Lower lobe of right lung (tissue), 2 donors: ENCODE data around the gene DENND1B. TPM values are rescaled to one million over a fixed set of nuclear protein-coding genes. Genes with fewer than 3 reads are reported as not detected.

ENCODE experiments used
- ATAC-seq, 2 donors: fragments of 200-7000 bp; cut with Tn5 transposase; one replicate each; pipeline ENCODE4 v1.9.1; 2020 to 2022; ENCODE audit warnings: mild to moderate bottlenecking in 2 of 2, moderate library complexity in 2 of 2
- DNase-seq: peaks from one replicate; pipeline ENCODE4 v3.0.0-alpha.2; 2020
- H3K27ac ChIP-seq: fragments of 200-600 bp; one replicate; pipeline ENCODE4 v1.8.0; 2022
- H3K27me3 ChIP-seq: fragments of 200-600 bp; one replicate; pipeline ENCODE4 v1.8.0; 2022; ENCODE audit warnings: low read depth
- H3K36me3 ChIP-seq: fragments of 200-600 bp; one replicate; pipeline ENCODE4 v1.8.0; 2022; ENCODE audit warnings: mild to moderate bottlenecking
- H3K4me1 ChIP-seq: fragments of 200-600 bp; one replicate; pipeline ENCODE4 v1.8.0; 2022
- H3K4me3 ChIP-seq: fragments of 200-600 bp; one replicate; pipeline ENCODE4 v1.8.0; 2022; ENCODE audit warnings: mild to moderate bottlenecking
- H3K9me3 ChIP-seq: fragments of 200-600 bp; one replicate; pipeline ENCODE4 v1.8.0; 2022
- intact Hi-C: fragments of 100-400 bp; cut with DNase I; formaldehyde crosslinking; loops from one replicate; pipeline ENCODE4 v1.11.0; 2022
- total RNA-seq: library from RNA; stranded (reverse); fragmentation: NEBNext Ultra II Directional; extraction: Animal tissue kit (Norgen Biotek cat#: 25700); gene quantifications from one replicate; pipeline ENCODE4 v1.2.1, GENCODE V29; 2021
- TF ChIP-seq, protein P1 (sequence below): fragments of 200-600 bp; IDR thresholded peaks from one replicate; pipeline ENCODE4 v1.8.0; 2022; ENCODE audit warnings: antibody characterized with exemption, mild to moderate bottlenecking
- donor health status: DM: no; HTN: yes; CAD: no; lungs with severe emphysema.

Gene DENND1B
- total RNA-seq, 1 donor from 2014 or later, result 25.6 TPM

DNA sequence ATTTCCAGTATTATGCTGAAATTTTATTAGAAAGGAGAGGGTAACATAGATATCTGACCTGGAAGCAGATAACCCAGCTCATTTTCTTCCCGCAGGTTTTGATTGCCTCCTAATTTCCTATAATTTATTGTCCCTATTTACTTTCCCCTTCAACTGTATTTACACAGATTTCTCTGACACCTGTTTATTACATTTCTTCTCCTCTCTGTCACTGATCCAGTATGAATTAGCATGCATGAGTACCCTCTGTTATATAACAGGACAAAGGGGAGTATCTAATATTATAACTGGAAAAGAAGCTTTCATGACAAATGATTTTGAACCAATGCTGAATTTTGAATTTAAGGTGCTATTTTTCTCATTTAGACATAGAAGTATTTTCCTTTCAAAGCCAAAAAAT lies 37.4 kb downstream of the DENND1B start:
- H3K27me3 ChIP-seq, result no peaks in the 10 kb centered on the region
- no peak for ATAC-seq
- H3K36me3 ChIP-seq, result no peaks in the 10 kb centered on the region
- no peak overlapping the region for H3K4me3 ChIP-seq
- intact Hi-C loops, result no loop called here
- peaks cover 5% of the 10 kb centered on the region for H3K4me1 ChIP-seq
- no peaks in the 10 kb centered on the region for H3K9me3 ChIP-seq
- H3K27ac ChIP-seq, result no peak overlapping the region
- no peak for DNase-seq
- TF ChIP-seq, protein P1, sequence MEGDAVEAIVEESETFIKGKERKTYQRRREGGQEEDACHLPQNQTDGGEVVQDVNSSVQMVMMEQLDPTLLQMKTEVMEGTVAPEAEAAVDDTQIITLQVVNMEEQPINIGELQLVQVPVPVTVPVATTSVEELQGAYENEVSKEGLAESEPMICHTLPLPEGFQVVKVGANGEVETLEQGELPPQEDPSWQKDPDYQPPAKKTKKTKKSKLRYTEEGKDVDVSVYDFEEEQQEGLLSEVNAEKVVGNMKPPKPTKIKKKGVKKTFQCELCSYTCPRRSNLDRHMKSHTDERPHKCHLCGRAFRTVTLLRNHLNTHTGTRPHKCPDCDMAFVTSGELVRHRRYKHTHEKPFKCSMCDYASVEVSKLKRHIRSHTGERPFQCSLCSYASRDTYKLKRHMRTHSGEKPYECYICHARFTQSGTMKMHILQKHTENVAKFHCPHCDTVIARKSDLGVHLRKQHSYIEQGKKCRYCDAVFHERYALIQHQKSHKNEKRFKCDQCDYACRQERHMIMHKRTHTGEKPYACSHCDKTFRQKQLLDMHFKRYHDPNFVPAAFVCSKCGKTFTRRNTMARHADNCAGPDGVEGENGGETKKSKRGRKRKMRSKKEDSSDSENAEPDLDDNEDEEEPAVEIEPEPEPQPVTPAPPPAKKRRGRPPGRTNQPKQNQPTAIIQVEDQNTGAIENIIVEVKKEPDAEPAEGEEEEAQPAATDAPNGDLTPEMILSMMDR, result no peak

DNA sequence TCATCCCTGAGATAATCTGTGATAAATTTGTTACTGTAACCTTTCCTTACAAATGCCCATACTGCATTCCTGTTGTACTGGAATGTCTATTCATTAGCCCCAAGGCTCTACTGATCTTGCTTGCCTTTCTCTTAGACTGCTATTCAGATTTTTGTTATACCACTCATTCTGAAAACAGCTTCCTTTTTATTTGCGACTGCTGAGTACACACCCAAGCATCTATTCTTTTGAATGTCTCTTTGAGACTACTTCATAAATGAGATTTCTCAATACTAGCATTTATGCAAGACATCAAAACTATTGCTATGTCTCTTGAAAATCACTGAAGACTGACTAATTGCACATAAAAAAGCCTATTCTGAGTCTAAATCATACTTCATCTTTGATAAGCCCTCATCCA lies 38.6 kb downstream of the DENND1B start:
- H3K27ac ChIP-seq, result no peak overlapping the region
- DNase-seq (no peak), ATAC-seq (no peak)
- TF ChIP-seq, protein P1, result no peak
- no peaks in the 10 kb centered on the region for H3K9me3 ChIP-seq
- H3K4me1 ChIP-seq, result peaks cover 5% of the 10 kb centered on the region
- no peaks in the 10 kb centered on the region for H3K27me3 ChIP-seq
- no peaks in the 10 kb centered on the region for H3K36me3 ChIP-seq
- intact Hi-C loops, result no loop called here
- H3K4me3 ChIP-seq, result no peak overlapping the region

DNA sequence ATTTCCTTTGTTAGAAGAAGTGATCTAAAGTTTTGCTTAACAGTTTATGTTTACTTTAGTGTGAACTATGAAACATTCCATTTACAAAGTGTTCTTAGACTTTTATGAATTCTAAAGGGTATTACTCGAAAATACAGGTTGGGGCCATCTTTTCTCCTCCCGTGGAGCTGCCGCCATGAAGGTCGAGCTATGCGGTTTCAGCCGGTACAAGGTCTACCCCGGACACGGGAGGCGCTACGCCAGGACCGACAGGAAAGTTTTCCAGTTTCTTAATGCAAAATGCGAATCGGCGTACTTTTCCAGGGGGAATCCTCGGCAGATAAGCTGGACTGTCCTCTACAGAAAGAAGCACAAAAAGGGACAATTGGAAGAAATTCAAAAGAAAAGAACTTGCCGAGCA lies 39.8 kb downstream of the DENND1B start:
- TF ChIP-seq, protein P1, result no peak
- H3K9me3 ChIP-seq, result no peaks in the 10 kb centered on the region
- no peaks in the 10 kb centered on the region for H3K36me3 ChIP-seq
- no peaks in the 10 kb centered on the region for H3K27me3 ChIP-seq
- DNase-seq, result no peak
- no peak for ATAC-seq
- no peak overlapping the region for H3K4me3 ChIP-seq
- no peaks in the 10 kb centered on the region for H3K4me1 ChIP-seq
- intact Hi-C loops, result no loop called here
- no peak overlapping the region for H3K27ac ChIP-seq

DNA sequence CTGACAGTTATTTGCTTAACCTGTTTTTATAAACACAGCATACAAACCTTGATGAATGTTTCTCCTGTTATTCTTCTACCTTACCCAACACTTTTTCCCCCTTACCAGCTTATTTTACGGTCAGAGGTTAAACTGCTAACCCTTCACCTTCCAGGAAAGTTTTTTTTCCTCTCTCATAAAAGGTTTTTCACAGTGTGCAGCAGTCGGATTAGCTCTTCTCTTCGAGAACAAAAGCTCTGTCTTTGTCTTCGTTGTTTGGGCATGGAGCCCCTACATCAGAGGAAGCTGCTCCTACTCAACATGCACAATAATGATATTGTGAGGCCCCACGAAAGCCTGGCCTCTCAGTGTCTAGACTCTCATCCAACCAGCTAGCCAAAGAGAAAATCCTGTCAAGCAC lies 42.0 kb downstream of the DENND1B start:
- H3K9me3 ChIP-seq, result no peaks in the 10 kb centered on the region
- H3K36me3 ChIP-seq, result no peaks in the 10 kb centered on the region
- TF ChIP-seq, protein P1, result no peak
- H3K27ac ChIP-seq, result no peak overlapping the region
- intact Hi-C loops, result no loop called here
- DNase-seq (no peak), ATAC-seq (no peak)
- H3K4me3 ChIP-seq, result no peak overlapping the region
- no peaks in the 10 kb centered on the region for H3K4me1 ChIP-seq
- no peaks in the 10 kb centered on the region for H3K27me3 ChIP-seq

DNA sequence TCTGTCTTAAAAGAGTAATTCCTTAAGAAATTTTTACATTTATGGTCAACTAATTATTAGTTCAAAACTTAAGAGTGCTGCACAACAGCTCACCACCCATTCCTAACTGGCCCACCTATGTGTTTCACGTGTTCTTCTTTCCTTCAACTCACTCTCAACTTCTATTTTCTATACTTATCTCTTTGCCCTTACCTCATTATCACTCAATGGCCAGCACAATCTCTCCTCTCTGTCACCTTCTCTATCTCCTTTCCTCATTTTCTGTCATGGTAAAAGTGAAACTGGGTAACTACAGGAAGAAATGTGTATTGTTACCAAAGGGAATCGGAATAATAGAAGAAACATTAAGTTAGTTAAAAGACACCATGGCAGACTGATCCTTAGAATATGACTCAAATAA lies 43.1 kb downstream of the DENND1B start:
- H3K27ac ChIP-seq, result no peak overlapping the region
- H3K4me1 ChIP-seq, result no peaks in the 10 kb centered on the region
- DNase-seq (no peak), ATAC-seq (no peak)
- no peak overlapping the region for H3K4me3 ChIP-seq
- H3K36me3 ChIP-seq, result no peaks in the 10 kb centered on the region
- H3K9me3 ChIP-seq, result no peaks in the 10 kb centered on the region
- TF ChIP-seq, protein P1, result no peak
- intact Hi-C loops, result no loop called here
- H3K27me3 ChIP-seq, result no peaks in the 10 kb centered on the region

DNA sequence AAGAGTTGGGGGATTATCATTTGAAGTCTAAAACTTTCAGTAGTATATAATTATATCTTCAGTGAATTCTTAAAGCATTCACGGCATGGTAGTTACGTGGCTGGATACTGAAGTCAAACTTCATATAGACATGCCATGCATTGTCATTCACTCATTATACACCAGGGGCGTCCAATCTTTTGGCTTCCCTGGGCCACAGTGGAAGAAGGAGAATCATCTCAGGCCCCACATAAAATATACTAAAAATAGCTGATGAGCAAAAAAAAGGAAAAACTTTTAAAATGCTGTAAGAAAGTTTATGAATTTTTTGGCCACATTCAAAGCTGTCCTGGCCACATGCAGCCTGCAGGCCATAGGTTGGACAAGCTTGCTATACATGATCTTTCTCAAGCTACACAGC lies 43.8 kb downstream of the DENND1B start:
- no peak overlapping the region for H3K4me3 ChIP-seq
- TF ChIP-seq, protein P1, result no peak
- ATAC-seq (no peak), DNase-seq (no peak)
- no peak overlapping the region for H3K27ac ChIP-seq
- intact Hi-C loops, result no loop called here
- H3K9me3 ChIP-seq, result no peaks in the 10 kb centered on the region
- no peaks in the 10 kb centered on the region for H3K27me3 ChIP-seq
- H3K36me3 ChIP-seq, result no peaks in the 10 kb centered on the region
- H3K4me1 ChIP-seq, result no peaks in the 10 kb centered on the region
